Activated gamma-delta T cell treated with Interleukin-2 at 50 U/mL for 16 hours (primary cell): ENCODE results near the gene NPM1.

Experiments used
- DNase-seq: peaks from one replicate; pipeline ENCODE4 v3.0.0-alpha.2; 2020

NPM1 gene

GRCh38 chr5:171431251-171431777, 43.7 kb downstream of the NPM1 start:
- DNase-seq, result no peak

GRCh38 chr5:171432076-171432475, 44.4 kb downstream of the NPM1 start:
- DNase-seq, result no peak

DNA sequence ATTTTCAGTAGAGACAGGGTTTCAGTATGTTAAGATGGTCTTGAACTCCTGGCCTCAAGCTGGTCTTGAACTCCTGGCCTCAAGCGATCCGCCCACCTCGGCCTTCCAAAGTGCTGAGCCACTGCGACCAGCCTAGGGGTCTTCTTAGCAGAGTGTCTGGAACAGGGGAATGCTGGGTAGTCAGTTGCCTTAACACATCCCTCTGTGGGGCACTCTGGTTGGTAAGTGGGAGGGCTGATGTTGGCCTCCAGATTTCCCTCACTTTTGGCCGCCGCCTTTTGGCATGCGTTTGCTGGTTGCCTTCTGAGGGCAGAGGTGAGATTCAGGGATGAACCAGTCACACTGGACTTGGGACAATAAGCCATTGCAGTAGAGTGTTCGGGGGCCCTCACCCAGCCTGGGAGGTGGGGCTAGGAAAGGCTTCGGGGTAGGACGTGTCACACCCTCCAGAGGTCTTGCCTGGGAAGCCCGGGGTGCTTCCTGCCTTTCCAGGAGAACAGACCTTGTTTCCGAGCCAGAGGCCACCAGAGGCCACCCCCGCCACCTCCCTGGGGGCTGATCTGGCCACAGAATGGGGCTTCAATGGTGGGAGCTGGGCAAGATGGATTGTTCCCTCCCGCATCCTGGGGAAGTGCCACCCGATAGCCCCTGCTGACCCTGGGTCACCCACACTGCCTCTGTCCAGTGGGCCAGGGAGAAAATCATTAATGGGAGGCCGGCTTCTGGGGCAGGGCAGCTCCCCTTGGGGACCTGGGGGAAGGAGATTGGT, 45.1 kb downstream of the NPM1 start:
- no peak for DNase-seq

DNA sequence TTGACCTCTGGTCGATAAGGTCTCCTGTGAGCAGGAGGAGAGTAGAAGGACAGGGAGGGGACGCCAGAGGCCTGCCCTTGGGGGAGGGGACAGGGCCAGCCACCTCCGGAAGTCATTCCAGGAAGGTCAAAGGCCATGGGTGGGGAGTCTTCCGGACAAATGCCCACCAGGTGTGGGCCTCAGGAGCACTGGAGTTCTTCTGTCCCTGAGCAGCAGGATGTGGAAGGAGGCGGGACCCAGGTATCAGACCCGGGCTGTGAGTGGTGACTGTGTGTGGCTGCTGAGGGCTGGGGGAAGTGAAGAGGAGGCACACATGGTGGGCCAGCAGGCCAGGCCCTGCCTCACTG, 45.7 kb downstream of the NPM1 start:
- no peak for DNase-seq

GRCh38 chr5:171433982-171434676, 46.5 kb downstream of the NPM1 start:
- no peak for DNase-seq

DNA sequence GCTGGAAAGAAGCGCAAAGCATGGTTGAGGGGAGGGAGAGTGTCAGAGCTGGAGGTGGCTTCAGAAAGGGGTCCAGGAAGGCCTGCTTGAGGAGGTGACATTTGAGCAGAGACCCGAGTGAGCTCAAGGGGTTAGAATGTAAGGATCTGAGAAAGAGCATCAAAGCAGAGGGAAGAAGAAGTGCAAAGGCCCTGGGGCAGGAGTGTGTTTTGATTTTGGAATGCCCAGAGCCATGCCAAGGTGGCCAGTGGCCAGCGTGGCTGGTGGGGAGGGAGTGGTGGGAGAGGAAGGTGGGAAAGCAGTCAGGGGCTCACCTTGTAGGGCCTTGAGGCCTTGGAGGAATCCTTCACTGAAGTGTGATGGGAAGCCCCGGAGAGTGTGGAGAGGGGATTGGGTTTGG, 47.2 kb downstream of the NPM1 start:
- no peak for DNase-seq

- no peak for DNase-seq
These were observed 48.3 kb downstream of the NPM1 start for GRCh38 chr5:171435908-171436307.

GRCh38 chr5:171436804-171437285, 49.2 kb downstream of the NPM1 start:
- no peak for DNase-seq

DNA sequence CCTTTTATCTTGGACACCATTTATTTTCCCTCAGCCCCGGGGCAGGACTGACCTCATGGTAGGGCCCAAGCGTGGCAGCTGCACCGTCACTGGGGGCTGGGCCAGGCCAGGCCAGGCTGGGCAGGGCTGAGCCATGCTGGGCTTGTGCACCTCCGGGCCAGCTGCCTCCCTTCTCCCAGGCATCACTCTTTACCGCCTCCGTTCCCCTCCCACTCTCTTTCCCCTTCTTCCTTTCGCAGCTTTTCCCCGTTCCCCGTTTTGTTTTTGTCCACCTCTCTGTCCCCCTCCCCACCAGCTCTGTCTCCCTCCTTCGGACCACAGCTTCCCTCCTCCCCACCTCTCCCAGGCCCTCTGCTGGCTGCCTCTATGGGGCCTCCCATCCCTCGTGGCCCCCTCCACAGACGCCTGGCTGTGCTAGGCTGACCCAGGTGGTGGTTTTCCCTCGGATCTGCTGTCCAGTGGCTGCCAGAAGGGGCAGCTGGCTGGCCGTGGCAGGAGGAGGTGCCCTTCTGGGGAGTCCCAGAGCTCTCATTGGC, 49.7 kb downstream of the NPM1 start:
- DNase-seq, result no peak

GRCh38 chr5:171438738-171439137, 51.1 kb downstream of the NPM1 start:
- DNase-seq, result no peak

DNA sequence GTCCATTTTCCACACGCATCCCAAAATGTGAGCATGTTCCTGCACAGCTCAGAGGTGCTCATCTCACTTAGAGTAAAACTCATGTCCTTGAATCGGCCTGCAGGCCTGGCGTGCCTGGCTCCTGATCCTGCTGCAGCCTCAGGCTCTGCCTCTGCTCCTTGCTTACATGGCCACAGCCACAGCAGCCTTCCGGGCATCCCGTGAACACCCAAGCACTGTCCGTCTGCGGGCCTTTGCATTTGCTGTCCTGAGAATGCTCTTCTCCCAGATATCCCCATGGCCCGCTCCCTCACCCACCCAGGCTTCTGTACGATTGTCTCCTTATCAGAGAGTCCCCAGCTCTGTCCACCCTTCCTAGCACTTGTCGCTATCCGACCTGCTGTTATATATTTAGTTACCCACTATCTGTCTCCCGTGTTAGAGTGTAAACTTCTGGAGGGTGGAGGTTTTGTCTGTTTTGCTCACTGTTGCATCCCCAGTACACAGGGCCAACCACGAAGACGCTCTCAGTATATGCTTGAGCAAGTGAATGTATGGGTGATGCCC, 53.7 kb downstream of the NPM1 start:
- DNase-seq, result no peak

GRCh38 chr5:171442287-171443042, 54.8 kb downstream of the NPM1 start:
- no peak for DNase-seq

DNA sequence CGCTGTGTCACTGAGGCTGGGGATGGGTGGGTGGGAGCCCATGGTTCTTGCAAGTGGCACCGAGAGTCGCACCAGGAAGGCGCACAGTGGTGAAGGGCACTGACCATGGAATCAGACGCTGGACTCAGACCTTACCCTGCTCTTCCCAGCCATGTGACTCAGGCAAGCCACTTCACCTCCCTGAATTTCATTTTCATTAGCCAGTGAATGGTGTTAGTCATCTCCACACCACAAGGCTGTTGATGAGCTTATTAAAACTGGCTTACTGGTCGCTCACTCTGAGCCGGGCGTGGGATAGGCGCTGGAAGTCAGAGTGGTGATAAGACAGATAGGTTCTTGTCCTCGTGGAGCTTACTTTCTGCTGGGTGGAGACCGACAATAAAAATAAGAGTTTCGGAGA, 56.9 kb downstream of the NPM1 start:
- DNase-seq, result no peak

DNA sequence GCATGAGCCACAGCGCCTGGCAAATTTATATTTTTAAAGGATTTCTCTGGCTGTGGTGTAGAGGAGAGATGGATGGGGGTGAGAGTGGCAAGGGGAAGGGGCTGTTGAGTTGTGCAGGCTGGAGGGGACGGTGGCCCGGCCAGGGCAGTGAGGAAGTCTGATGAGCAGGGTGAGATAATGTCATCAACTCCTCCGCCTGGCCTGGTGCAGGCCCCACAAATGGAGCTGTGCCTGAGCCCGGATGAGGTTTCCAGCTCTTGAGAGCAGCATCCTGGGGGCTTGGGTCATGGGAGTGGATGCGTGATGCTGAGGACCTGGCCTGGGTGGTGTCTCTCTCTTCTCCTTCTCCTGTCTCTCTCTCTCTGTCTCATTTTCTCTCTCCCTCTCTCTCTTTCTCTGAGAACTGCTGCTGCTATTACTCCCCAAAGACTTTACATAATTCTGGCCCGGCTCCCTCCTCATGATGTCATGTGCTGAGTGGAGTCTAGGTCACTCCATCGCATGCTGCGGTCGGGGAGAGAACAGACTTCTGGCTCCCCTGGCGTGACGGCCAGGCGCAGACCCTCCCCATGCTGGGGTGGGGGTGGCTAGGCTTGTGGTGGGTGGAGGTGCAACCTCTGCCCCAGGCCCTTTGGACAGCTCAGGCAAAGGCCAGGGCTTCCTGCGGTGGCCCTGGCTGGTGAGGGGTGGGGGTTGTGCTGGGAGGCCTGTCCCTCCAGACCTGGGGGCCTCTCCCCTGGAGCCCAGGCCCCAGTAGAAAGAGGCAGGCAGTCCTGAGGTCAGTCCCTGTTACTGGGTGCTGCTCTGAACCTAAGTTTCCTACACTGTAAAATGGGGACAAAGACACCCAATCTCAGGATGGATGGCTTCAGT, 58.2 kb downstream of the NPM1 start:
- no peak for DNase-seq

DNA sequence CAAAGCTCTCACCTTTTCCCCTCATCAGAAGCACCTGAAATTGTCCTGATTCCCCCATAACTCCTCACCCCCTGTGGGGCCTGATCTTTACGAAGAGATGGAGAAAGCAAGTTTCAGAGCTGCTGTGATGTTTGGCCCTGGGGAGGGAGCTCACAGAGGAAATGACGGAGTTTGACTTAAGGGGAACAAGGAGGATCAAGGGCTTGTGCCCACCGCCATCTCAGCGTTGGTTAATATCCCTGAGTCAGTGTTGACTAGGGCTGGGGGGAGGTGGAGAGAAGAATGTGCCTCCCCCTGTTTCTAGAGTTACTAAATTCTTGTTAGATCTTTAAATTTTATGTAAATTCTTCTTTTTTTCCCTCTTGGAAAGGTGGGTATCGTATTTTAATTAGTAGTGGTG, 59.6 kb downstream of the NPM1 start:
- DNase-seq, result no peak

DNA sequence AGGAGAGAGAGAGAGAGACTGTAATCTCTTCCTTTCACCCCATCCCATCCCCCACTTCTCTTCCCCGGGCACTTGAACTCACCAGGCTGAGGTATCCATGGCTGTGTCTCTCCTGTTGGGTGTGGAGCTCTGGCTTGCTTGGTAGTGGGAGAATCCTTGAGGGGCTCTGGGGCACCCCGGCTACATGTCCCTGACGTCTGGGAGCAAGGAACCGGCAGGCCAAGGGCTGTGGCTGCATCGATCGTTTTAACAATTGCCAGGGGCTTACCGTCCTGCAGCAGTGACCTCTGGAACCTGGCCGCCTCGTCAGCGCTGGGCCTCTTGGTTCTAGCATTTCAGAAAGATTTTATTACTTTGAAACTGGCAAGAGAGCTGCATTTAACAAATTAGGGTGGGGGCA, 61.8 kb downstream of the NPM1 start:
- DNase-seq, result no peak

GRCh38 chr5:171450423-171451331, 63.0 kb downstream of the NPM1 start:
- DNase-seq, result no peak

DNA sequence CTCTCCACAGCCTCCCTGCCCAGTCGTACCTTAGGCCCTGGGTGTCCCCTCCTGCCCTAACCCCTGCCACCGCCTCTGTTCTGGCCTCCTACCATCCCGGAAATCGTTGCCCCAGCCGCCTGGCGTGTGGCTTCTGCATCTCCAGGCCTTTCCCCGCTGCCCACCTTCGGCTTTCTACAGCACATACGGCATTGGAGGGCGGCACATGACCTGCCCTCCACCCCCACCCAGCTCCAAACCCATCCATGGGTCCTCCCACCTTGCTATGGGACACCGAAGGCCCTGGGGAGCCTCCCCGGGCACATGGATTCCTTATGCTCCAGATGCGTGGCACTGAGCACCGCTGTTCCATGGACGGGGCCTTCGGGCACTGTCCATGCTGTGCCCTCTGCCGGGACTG, 63.8 kb downstream of the NPM1 start:
- DNase-seq, result no peak

- DNase-seq, result no peak
These were observed 65.5 kb downstream of the NPM1 start for GRCh38 chr5:171453056-171453725.

- no peak for DNase-seq
These were observed 66.3 kb downstream of the NPM1 start for GRCh38 chr5:171453988-171454387.
